Tibial nerve (tissue), 4 donors: ENCODE measurements around the gene RNF182.

Experiments
- EP300 ChIP-seq, 2 donors: sonication (generic); formaldehyde crosslinking; IDR thresholded peaks; one replicate each; pipeline ENCODE4 v1.6.1; 2017; ENCODE audit warnings: antibody characterized with exemption in 2 of 2, mild to moderate bottlenecking in 1 of 2
- POLR2A ChIP-seq, 2 donors: fragments of 450-650 bp; IDR thresholded peaks; one replicate each; pipeline ENCODE4 v1.6.1; 2017; ENCODE audit warnings: antibody characterized with exemption in 2 of 2, mild to moderate bottlenecking in 2 of 2, moderate library complexity in 2 of 2
- TF ChIP-seq, protein P1 (sequence below), 5 experiments: fragments of 200-600 bp in 3 of 5; fragments of 450-650 bp in 2 of 5; sonication (generic) in 3 of 5; IDR thresholded peaks; one replicate each; pipeline ENCODE4 v1.5.1; 2016 to 2019; ENCODE audit warnings: antibody characterized with exemption in 5 of 5, mild to moderate bottlenecking in 3 of 5, moderate library complexity in 2 of 5

DNA sequence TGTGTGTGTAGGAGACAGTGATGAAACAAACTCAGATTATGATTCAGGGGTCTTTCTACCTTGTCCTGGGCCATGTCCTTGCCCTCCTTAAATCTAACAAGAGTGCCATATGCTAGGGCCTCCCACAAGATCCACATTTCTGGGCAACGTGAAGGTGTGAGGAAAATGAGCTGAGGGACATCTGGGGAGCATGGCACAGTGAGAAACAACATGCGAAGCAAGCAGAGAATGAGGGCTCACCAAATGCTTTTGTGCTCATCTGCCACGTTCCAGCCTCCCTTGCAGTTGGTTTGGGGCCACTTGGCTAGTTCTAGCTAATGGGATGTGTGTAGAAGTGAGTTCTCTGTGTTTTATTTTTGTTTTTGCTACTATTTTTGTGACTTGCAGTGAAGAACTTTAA lies 21.4 kb upstream of the RNF182 start:
- TF ChIP-seq POLR2A (IDR thresholded peaks at IDR 0.05) (no peak), EP300 (IDR thresholded peaks at IDR 0.05) (no peak)
- TF ChIP-seq, protein P1, sequence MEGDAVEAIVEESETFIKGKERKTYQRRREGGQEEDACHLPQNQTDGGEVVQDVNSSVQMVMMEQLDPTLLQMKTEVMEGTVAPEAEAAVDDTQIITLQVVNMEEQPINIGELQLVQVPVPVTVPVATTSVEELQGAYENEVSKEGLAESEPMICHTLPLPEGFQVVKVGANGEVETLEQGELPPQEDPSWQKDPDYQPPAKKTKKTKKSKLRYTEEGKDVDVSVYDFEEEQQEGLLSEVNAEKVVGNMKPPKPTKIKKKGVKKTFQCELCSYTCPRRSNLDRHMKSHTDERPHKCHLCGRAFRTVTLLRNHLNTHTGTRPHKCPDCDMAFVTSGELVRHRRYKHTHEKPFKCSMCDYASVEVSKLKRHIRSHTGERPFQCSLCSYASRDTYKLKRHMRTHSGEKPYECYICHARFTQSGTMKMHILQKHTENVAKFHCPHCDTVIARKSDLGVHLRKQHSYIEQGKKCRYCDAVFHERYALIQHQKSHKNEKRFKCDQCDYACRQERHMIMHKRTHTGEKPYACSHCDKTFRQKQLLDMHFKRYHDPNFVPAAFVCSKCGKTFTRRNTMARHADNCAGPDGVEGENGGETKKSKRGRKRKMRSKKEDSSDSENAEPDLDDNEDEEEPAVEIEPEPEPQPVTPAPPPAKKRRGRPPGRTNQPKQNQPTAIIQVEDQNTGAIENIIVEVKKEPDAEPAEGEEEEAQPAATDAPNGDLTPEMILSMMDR (IDR thresholded peaks at IDR 0.05) = no peak
